HG02610 (cell line): ENCODE measurements around the gene PBX1.

Experiments used
- ATAC-seq: cut with Tn5 transposase; IDR thresholded peaks from one replicate; pipeline ENCODE4 v1.9.1; 2021; ENCODE audit warnings: mild to moderate bottlenecking, moderate library complexity; ENCODE audit not compliant: unreplicated experiment

The PBX1 gene

GRCh38 chr1:164801246-164801731 lies 242.3 kb downstream of the PBX1 start:
- no peak for ATAC-seq

GRCh38 chr1:164801791-164802502 lies 243.0 kb downstream of the PBX1 start:
- no peak for ATAC-seq

GRCh38 chr1:164802529-164803282 lies 243.7 kb downstream of the PBX1 start:
- no peak for ATAC-seq

GRCh38 chr1:164803366-164803765 lies 244.4 kb downstream of the PBX1 start:
- peak; percentile 53 for ATAC-seq

- no peak for ATAC-seq
Measured at GRCh38 chr1:164804366-164804765, 245.4 kb downstream of the PBX1 start.

- ATAC-seq, result no peak
Measured at GRCh38 chr1:164805399-164805798, 246.4 kb downstream of the PBX1 start.

- no peak for ATAC-seq
Measured at GRCh38 chr1:164806531-164806930, 247.5 kb downstream of the PBX1 start.

GRCh38 chr1:164813776-164814175 lies 254.8 kb downstream of the PBX1 start:
- ATAC-seq, result no peak

GRCh38 chr1:164821648-164822047 lies 262.7 kb downstream of the PBX1 start:
- no peak for ATAC-seq

GRCh38 chr1:164823486-164824279 lies 264.7 kb downstream of the PBX1 start:
- no peak for ATAC-seq

GRCh38 chr1:164824542-164824941 lies 265.6 kb downstream of the PBX1 start:
- no peak for ATAC-seq

GRCh38 chr1:164830628-164831027 lies 271.6 kb downstream of the PBX1 start:
- no peak for ATAC-seq

GRCh38 chr1:164834641-164835040 lies 275.7 kb downstream of the PBX1 start:
- ATAC-seq, result no peak

- no peak for ATAC-seq
Measured at GRCh38 chr1:164836614-164837018, 277.6 kb downstream of the PBX1 start.

- ATAC-seq, result no peak
Measured at GRCh38 chr1:164838786-164839185, 279.8 kb downstream of the PBX1 start.

- no peak for ATAC-seq
Measured at GRCh38 chr1:164840936-164841335, 282.0 kb downstream of the PBX1 start.

GRCh38 chr1:164841702-164842465 lies 282.9 kb downstream of the PBX1 start:
- ATAC-seq, result no peak

- no peak for ATAC-seq
Measured at GRCh38 chr1:164842870-164843269, 283.9 kb downstream of the PBX1 start.

GRCh38 chr1:164843743-164844500 lies 284.9 kb downstream of the PBX1 start:
- no peak for ATAC-seq
